ENCODE results near the gene JAKMIP1.

Gene JAKMIP1

GRCh38 chr4:6126971-6127745 is 73.2 kb downstream of the JAKMIP1 start:
- Histone ChIP-seq H3K4me1 (no peaks in the 10 kb centered on the region), H3K4me3 (no peak overlapping the region), H3K36me3 (replicated peaks) (no peaks in the 10 kb centered on the region), H3K9me3 (no peaks in the 10 kb centered on the region), H3K27me3 (ENCODE audit: low read depth) (no peaks in the 10 kb centered on the region)
- no peak for DNase-seq (ENCODE audit: low spot score in 2 of 2)
- in situ Hi-C loops (cut with MboI; ENCODE audit: low sequenced_read_pairs): no loop called here

GRCh38 chr4:6125103-6125651 is 75.2 kb downstream of the JAKMIP1 start:
- Histone ChIP-seq H3K4me3 (no peak overlapping the region), H3K27me3 (ENCODE audit: low read depth) (no peaks in the 10 kb centered on the region), H3K9me3 (no peaks in the 10 kb centered on the region), H3K36me3 (replicated peaks) (no peaks in the 10 kb centered on the region), H3K4me1 (no peaks in the 10 kb centered on the region)
- no peak for DNase-seq (ENCODE audit: low spot score in 2 of 2)
- in situ Hi-C loops (cut with MboI; ENCODE audit: low sequenced_read_pairs): no loop called here

- Histone ChIP-seq H3K4me1 (no peaks in the 10 kb centered on the region), H3K36me3 (replicated peaks) (no peaks in the 10 kb centered on the region), H3K9me3 (no peaks in the 10 kb centered on the region), H3K27me3 (ENCODE audit: low read depth) (no peaks in the 10 kb centered on the region), H3K4me3 (no peak overlapping the region)
- no peak for DNase-seq (ENCODE audit: low spot score in 2 of 2)
- in situ Hi-C loops (cut with MboI; ENCODE audit: low sequenced_read_pairs): no loop called here
Observed at GRCh38 chr4:6124386-6125102, 75.8 kb downstream of the JAKMIP1 start.

DNA sequence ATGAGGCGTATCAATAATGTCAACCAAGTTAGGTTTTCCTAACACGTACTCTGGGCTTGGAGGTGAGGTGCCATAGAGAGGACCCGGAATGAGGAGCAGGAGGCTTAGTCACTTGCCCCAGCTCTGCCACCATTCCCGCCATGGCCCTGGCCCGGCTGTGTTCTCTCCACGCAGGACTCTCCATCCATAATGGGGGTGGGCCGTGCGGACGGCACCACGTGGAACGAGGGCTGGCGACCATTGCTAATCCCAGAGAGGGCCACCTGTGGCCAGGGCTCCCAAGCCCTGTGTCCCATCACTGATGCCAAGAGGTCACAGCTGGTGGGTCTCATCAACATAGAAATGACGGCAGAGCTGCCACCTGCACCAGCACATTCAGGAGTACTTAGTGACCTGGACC is 76.4 kb downstream of the JAKMIP1 start:
- Histone ChIP-seq H3K4me3 (no peak overlapping the region), H3K36me3 (replicated peaks) (no peaks in the 10 kb centered on the region), H3K27me3 (ENCODE audit: low read depth) (no peaks in the 10 kb centered on the region), H3K4me1 (no peaks in the 10 kb centered on the region), H3K9me3 (no peaks in the 10 kb centered on the region)
- in situ Hi-C loops (cut with MboI; ENCODE audit: low sequenced_read_pairs): no loop called here
- DNase-seq (ENCODE audit: low spot score in 2 of 2): no peak

- Histone ChIP-seq H3K4me3 (no peak overlapping the region), H3K27me3 (ENCODE audit: low read depth) (no peaks in the 10 kb centered on the region), H3K36me3 (replicated peaks) (no peaks in the 10 kb centered on the region), H3K4me1 (no peaks in the 10 kb centered on the region), H3K9me3 (no peaks in the 10 kb centered on the region)
- in situ Hi-C loops (cut with MboI; ENCODE audit: low sequenced_read_pairs): no loop called here
- DNase-seq (ENCODE audit: low spot score in 2 of 2): no peak
Observed at GRCh38 chr4:6123541-6123940, 76.8 kb downstream of the JAKMIP1 start.

- Histone ChIP-seq H3K4me3 (no peak overlapping the region), H3K4me1 (no peaks in the 10 kb centered on the region), H3K36me3 (replicated peaks) (no peaks in the 10 kb centered on the region), H3K9me3 (no peaks in the 10 kb centered on the region), H3K27me3 (ENCODE audit: low read depth) (no peaks in the 10 kb centered on the region)
- DNase-seq (ENCODE audit: low spot score in 2 of 2): no peak
- in situ Hi-C loops (cut with MboI; ENCODE audit: low sequenced_read_pairs): no loop called here
Observed at GRCh38 chr4:6123116-6123515, 77.2 kb downstream of the JAKMIP1 start.

GRCh38 chr4:6122496-6122895 is 77.9 kb downstream of the JAKMIP1 start:
- Histone ChIP-seq H3K9me3 (no peaks in the 10 kb centered on the region), H3K4me1 (no peaks in the 10 kb centered on the region), H3K4me3 (no peak overlapping the region), H3K36me3 (replicated peaks) (no peaks in the 10 kb centered on the region), H3K27me3 (ENCODE audit: low read depth) (no peaks in the 10 kb centered on the region)
- no peak for DNase-seq (ENCODE audit: low spot score in 2 of 2)
- in situ Hi-C loops (cut with MboI; ENCODE audit: low sequenced_read_pairs): no loop called here

DNA sequence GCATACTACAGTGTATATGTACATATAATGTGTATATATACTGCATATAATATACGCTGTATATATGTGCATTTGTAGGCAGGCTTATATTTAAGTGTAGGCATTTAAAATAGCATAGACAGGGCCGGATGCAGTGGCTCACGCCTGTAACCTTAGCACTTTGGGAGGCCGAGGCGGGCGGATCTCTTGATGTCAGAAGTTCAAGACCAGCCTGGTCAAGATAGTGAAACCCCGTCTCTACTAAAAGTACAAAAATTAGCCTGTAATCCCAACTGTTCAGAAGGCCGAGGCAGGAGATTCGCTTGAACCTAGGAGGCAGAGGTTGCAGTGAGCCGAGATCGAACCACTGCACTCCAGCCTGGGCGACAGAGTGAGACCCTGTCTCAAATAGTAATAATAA is 78.4 kb downstream of the JAKMIP1 start:
- no peak for DNase-seq (ENCODE audit: low spot score in 2 of 2)
- no peaks in the 10 kb centered on the region for H3K27me3 ChIP-seq (ENCODE audit: low read depth)
- H3K4me3 ChIP-seq: no peak overlapping the region
- no peaks in the 10 kb centered on the region for H3K9me3 ChIP-seq
- in situ Hi-C loops (cut with MboI; ENCODE audit: low sequenced_read_pairs): no loop called here
- H3K4me1 ChIP-seq: no peaks in the 10 kb centered on the region
- no peaks in the 10 kb centered on the region for H3K36me3 ChIP-seq (replicated peaks)

DNA sequence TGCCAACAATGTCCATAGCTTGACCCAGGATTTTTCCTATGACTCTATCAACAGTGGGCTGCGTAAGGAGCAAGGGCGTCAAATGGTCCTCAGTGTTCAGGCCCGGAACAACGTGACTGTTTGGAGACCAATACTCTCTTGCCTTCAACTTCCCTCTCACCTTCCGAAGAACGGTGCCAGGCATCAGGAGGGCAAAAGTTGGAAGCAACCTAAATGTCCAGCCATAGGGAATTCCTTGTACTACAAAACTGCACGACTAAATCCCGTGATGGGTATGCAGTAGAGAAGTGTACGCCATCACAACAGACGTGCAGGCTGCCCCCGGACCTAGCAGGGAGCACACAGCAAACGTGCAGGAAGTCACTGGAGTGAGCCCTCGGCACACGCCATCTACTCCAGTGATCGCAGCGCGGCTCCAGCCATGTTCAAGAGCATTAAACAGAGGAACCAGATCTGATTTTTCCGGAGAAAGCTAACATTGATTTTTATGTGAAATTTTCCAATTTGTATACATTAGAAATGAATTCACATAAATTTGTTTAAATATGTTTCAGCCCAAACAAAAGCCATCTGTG is 79.0 kb downstream of the JAKMIP1 start:
- H3K27me3 ChIP-seq (ENCODE audit: low read depth): no peaks in the 10 kb centered on the region
- in situ Hi-C loops (cut with MboI; ENCODE audit: low sequenced_read_pairs): no loop called here
- no peak overlapping the region for H3K4me3 ChIP-seq
- H3K4me1 ChIP-seq: no peaks in the 10 kb centered on the region
- H3K9me3 ChIP-seq: no peaks in the 10 kb centered on the region
- H3K36me3 ChIP-seq (replicated peaks): no peaks in the 10 kb centered on the region
- DNase-seq (ENCODE audit: low spot score in 2 of 2): no peak

DNA sequence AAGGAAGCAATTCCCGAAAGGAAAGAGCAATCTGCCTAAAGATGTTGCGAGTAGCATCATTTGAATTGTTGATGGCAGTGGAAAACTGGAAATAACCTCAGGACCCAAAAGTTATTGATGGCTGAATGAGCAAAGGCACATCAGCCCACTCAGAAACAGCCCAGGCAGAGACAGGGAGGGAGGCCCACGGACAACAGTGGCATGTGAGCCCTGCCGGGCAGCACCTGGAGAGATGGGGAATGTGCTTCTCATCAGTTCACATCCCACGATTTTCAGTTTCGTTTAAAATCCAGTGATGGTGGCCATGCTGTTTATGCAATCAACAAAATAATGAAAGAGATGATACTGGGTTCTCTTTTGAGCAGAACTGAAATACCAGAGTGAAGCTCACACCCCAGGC is 80.0 kb downstream of the JAKMIP1 start:
- in situ Hi-C loops (cut with MboI; ENCODE audit: low sequenced_read_pairs): no loop called here
- no peaks in the 10 kb centered on the region for H3K36me3 ChIP-seq (replicated peaks)
- H3K4me3 ChIP-seq: no peak overlapping the region
- H3K9me3 ChIP-seq: no peaks in the 10 kb centered on the region
- no peak for DNase-seq (ENCODE audit: low spot score in 2 of 2)
- H3K4me1 ChIP-seq: no peaks in the 10 kb centered on the region
- no peaks in the 10 kb centered on the region for H3K27me3 ChIP-seq (ENCODE audit: low read depth)

- no peaks in the 10 kb centered on the region for H3K27me3 ChIP-seq (ENCODE audit: low read depth)
- no peaks in the 10 kb centered on the region for H3K36me3 ChIP-seq (replicated peaks)
- no peaks in the 10 kb centered on the region for H3K9me3 ChIP-seq
- in situ Hi-C loops (cut with MboI; ENCODE audit: low sequenced_read_pairs): no loop called here
- no peak overlapping the region for H3K4me3 ChIP-seq
- no peak for DNase-seq (ENCODE audit: low spot score in 2 of 2)
- H3K4me1 ChIP-seq: no peaks in the 10 kb centered on the region
Observed at GRCh38 chr4:6119507-6120020, 80.8 kb downstream of the JAKMIP1 start.

- Histone ChIP-seq H3K9me3 (no peaks in the 10 kb centered on the region), H3K4me3 (no peak overlapping the region), H3K36me3 (replicated peaks) (no peaks in the 10 kb centered on the region), H3K4me1 (no peaks in the 10 kb centered on the region), H3K27me3 (ENCODE audit: low read depth) (no peaks in the 10 kb centered on the region)
- DNase-seq (ENCODE audit: low spot score in 2 of 2): no peak
- in situ Hi-C loops (cut with MboI; ENCODE audit: low sequenced_read_pairs): no loop called here
Observed at GRCh38 chr4:6118201-6118600, 82.1 kb downstream of the JAKMIP1 start.

- in situ Hi-C loops (cut with MboI; ENCODE audit: low sequenced_read_pairs): no loop called here
- no peak for DNase-seq (ENCODE audit: low spot score in 2 of 2)
- Histone ChIP-seq H3K4me3 (no peak overlapping the region), H3K27me3 (ENCODE audit: low read depth) (no peaks in the 10 kb centered on the region), H3K36me3 (replicated peaks) (no peaks in the 10 kb centered on the region), H3K9me3 (no peaks in the 10 kb centered on the region), H3K4me1 (no peaks in the 10 kb centered on the region)
Observed at GRCh38 chr4:6116696-6117285, 83.6 kb downstream of the JAKMIP1 start.

All from HAP-1 (cell line).